Ishikawa (cell line): ENCODE data around the gene SRRM3.

Source experiments
- NFIC ChIP-seq: IDR thresholded peaks from 2 replicates; pipeline ENCODE4 v1.6.1; 2012
- TAF1 ChIP-seq: IDR thresholded peaks from 2 replicates; pipeline ENCODE4 v1.6.1; 2012; ENCODE audit warnings: low read depth, mild to moderate bottlenecking
- YY1 ChIP-seq: IDR thresholded peaks from 2 replicates; pipeline ENCODE4 v1.6.1; 2012; ENCODE audit warnings: low read depth
- TF ChIP-seq, protein P1 (sequence below): IDR thresholded peaks from 2 replicates; pipeline ENCODE4 v1.6.1; 2012

- TF ChIP-seq NFIC (no peak), YY1 (no peak), TAF1 (no peak)
- TF ChIP-seq, protein P1, sequence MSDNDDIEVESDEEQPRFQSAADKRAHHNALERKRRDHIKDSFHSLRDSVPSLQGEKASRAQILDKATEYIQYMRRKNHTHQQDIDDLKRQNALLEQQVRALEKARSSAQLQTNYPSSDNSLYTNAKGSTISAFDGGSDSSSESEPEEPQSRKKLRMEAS = no peak
These were observed 68.2 kb downstream of the SRRM3 start for GRCh38 chr7:76269895-76270294.
